NT2/D1 (cell line): Measurements from ENCODE around the gene LRPPRC.

Source experiments
- YY1 ChIP-seq: IDR thresholded peaks from 2 replicates; pipeline ENCODE4 v1.6.1; 2011; ENCODE audit not compliant: insufficient read length, insufficient read depth
- ZNF274 ChIP-seq: IDR thresholded peaks from 2 replicates; pipeline ENCODE4 v1.6.1; 2011; ENCODE audit warnings: mild to moderate bottlenecking, low read depth, low read length

- TF ChIP-seq ZNF274 (no peak), YY1 (no peak)
These were observed 115.3 kb downstream of the LRPPRC start for GRCh38 chr2:43880471-43880870.
